HG03520 (cell line): ENCODE data around the gene HMCN2.

Source experiments
- ATAC-seq: cut with Tn5 transposase; IDR thresholded peaks from one replicate; pipeline ENCODE4 v1.9.1; 2021; ENCODE audit warnings: mild to moderate bottlenecking, moderate library complexity; ENCODE audit not compliant: unreplicated experiment

The HMCN2 gene

DNA sequence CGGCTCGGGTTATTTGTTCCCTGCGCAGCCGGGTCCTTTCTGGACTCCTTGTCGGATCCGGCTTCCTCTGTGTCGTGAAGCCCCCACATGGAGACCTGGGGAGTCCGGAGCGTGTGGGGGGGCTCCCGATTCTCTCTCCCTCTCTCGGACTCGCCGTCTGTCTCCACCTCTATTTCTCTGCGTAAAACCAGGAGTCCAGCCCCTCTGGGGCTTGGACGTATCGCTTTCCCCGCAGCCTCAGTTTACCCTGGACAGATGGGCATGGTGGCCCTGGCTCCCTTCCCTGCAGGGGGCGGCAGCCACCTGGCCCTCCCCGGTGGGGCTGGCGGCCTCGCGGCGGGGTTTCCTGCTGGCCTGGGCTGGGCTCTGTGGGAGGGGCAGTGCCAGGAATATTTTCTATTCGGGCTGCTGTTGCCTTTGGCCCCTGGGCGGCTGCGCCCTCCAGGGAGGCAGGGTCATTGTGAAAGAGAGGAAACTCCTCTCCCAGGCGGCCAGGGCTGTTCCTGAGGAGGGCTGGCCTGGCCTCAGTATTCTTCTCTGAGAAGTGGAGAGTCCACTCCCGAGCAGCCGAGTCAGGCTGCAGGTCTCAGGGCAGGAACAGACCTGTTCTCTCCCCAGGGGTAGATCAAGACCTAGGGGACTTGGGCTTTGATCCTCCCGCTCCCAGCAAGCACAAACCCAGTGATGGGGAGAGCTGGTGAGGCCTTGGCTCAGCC lies 179.9 kb downstream of the HMCN2 start:
- no peak for ATAC-seq

DNA sequence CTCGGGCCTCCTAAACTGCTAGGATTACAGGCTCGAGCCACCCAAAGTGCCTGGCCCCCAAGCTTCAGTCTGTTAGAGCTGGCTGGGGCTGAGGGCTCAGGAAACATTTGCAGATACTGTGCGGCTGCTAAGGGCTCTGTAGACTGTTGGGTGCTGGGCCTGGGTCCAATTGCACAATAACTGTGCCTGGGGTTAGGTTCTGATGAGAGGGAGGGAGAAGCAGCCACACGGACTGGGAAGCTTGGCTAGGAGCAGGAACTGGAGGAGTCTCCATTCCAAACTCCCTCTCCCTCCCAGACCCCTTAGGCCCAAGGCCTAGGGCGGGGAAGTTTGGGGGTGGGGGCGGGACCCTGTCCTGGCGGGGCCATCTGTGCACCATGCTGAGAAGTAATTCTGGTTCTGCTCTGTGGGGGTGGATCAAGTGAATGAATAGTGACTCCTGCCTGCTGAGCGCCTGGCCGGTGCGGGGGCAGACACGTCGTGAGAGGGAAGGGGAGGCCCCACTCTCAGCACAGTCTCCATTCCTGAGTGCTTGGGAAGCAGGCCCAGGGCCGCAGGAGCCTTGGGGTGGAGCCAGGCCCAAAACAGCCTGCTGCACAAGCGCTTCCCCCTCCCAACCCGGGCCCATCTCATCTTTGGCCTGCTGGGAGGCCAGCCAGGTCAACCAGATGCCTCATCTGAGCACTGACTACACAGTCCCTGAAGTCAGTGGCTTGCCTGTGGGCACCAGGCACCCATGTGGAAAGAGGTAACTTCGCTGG lies 180.7 kb downstream of the HMCN2 start:
- ATAC-seq, result no peak

DNA sequence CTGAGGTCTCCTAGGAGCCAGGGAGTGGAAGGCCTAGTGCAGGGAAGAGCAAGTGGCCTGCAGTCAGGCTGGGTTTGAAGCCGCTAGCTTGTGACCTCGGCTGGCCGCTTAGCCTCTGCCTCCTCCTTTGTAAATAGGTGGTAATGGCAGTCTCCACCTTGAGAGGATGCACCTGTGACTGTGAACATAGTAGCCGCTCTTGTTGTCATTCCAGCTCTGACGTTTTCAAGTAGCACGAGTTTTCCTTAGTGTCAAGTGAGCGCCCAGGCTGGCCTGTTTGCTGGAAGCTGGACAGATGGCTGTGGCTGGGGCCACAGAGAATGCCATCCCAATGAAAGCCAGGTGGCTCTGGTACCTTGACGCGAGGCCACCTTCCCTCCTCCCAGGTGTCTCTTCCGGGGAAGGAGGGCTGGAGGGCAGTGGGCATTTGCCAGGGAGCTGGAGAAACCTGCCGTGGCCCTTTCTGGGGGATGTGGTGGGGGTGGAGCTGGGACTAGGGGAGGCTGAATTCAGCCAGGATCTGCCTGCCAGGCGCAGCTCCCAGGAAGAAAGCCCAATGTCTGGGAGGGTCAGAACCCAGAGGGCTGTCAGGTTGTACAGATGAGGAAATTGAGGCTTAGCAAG lies 181.7 kb downstream of the HMCN2 start:
- no peak for ATAC-seq

DNA sequence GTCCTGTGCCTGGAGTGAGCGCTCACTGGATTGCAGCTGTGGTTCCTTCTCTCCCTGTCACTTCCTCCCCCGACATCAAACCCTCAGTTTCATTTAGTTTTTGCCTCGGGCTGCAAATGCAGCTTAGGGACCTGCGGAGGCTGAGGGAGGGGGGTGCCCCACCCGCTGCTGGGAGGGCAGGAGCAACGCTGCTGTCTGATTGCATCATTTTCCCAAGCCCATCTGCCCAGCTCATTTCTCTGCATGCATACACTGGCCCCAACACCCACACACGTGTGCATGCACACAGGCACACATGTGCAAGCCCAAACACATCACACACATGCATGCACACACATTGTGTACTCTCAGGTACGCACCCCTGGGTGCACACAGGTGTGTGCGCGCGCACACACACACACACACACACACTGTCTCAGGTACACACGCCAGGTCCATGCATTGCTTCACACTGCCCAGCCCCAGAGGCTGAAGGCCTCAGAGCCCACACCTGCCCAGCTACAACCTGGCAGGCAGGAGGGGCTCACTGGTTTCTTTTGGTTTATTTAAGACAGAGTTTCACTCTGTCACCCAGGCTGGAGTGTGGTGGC lies 182.6 kb downstream of the HMCN2 start:
- no peak for ATAC-seq

DNA sequence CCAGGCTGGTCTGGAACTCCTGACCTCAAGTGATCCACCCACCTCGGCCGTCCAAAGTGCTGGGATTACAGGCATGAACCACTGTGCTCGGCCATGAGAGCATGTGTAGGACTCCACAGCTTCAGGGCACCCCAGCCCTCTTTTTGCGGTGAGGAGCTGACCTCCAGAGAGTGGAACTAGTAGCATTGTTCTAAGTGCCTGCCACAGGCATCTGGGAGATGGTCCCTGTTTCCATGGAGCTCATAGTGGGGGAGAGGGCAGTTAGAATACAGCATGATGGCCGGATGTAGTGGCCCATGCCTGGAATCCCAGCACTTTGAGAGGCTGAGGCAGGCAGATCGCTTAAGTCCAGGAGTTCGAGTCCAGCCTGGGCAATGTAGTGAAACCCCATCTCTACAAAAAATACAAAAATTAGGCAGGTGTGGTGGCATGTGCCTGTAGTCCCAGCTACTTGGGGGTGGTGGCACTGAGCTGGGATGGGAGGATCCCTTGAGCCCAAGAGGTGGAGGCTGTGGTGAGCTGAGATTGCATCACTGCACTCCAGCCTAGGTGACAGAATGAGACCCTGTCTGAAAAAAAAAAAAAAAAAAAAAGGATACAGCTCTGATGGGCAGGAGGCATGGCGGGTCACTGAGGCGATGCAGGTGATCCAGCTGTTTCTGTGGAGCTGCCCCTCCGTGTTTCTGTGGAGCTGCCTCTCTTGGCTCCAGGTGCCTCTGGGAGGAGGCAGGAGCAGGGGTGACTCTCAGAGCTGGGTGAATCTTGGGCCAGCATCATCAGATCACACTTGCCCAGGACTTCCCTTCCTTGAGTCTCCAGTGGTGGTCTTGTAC lies 183.4 kb downstream of the HMCN2 start:
- ATAC-seq, result no peak

DNA sequence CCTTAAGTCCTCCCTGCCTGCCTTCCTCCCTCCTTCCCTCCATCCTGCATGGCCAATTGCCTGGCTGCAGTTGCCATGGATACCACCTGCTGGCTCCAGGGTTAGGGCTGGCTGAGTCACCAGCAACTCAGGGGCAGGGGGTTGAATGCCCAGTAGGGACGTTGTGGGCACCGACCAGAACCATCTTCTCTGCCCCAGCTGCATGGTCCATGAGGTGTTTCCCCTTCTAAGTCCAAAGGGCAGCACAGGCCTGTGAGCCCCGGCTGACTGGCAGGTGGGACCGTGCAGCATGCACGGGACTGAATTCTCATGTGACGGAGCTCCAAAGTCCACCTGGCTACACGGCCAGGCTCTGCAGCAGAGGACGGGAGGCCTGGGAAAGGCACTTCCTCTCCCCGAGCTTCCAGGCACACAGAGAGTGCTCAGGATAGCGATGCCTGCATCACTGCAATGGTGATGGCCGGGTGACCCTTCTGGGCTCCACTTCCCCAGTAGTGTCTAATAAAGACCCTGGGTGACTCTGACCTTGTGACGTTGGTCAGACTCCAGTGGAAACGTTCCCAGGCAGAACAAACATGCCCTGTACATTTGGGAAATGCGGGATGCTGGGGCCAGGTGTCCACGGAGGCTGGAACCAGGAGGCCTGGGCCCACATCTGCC lies 184.9 kb downstream of the HMCN2 start:
- no peak for ATAC-seq

DNA sequence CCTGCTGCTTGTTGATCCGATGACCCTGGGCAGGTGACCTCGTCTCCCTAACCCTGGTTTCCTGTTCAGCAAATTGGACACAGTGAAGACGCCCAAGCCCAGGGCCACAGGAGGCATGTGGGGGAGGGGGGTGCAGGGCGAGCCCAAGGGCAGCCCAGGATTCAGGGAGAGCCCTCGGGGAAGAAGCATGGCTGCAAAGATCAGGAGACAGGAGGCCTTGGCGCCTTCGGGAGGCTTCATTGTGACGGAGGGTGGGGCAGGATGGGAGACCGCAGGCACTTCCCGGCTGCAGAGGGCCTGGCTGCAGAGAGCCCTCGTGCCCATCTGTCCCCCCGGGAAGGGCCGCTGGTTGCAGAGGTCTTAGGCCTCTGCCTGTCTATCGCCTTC lies 185.4 kb downstream of the HMCN2 start:
- no peak for ATAC-seq

DNA sequence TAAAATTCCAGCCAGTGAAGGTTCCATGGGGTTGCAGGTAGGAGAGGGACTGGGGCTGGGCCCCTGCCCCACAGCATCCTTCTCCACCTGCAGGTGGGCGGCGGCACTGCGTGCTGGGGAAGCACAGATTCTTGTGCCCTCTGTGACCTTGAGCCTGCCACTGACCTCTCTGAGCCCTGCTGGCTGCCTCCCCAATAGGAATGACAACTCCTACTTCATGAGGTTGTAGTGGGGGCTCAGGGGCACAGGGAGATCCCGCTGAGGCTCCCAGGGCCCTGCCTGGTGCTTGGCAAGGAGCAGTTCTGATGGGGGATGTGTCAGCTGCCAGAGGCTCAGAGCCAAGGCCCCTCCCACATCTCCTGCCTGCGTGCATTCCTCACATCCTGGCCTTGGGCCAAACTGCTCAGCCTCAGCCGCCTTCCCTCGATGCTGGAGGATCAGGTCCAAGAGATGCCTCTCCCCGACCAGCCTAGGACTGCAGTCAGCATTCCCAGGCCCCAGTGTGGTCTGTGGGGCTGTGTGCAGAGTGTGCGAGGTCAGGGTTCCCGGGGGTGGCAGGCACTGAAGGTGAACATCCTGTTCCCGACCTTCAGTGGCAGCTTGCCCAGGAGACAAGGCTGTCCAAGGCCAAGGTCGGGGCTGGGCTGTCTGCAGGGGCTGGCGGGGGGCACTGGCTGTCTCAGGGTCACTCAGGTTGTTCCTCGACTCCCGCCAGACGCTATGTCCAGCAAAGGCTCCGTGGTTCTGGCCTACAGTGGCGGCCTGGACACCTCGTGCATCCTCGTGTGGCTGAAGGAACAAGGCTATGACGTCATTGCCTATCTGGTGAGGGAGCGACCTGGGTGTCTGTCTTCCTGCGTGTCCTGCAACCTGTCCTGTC lies 186.2 kb downstream of the HMCN2 start:
- ATAC-seq, result no peak

DNA sequence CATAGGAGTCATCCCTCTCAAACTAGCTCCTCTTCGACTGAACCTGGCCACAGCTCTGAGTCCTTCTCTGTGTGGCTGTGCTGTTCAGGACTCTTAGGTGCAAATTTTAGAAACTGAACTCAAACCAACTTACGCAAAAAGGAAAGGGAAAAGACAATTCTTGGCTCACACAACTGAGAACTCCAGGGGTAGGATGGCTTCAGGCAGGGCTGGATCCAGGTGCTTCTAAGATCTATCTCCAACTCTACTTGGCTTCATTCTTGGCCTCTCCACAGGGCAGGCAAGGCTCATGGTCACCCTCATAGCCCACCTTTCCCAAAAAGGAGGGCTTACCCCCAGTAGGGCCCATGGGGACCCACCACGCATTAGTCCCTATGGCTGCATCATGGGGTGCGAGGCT lies 187.3 kb downstream of the HMCN2 start:
- no peak for ATAC-seq

DNA sequence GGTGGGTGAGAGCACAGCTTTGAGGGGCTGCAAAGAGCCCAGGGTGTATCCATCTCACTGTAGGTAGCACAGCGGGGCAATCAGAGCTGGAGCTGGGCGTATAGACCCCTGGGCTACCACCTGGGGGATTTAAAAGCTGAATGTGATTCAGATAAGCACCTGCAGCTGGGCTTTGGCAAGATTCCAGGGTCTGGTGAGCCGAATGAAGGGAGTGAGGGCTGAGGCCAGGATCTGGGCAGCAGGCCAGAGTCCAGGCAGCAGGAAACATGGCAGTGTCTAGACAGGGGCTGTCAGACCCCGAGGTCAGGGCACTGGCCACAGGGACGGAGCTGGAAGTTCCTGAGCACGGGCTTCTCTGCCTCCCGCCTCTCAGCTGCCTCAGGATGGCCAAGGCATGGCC lies 187.9 kb downstream of the HMCN2 start:
- no peak for ATAC-seq

DNA sequence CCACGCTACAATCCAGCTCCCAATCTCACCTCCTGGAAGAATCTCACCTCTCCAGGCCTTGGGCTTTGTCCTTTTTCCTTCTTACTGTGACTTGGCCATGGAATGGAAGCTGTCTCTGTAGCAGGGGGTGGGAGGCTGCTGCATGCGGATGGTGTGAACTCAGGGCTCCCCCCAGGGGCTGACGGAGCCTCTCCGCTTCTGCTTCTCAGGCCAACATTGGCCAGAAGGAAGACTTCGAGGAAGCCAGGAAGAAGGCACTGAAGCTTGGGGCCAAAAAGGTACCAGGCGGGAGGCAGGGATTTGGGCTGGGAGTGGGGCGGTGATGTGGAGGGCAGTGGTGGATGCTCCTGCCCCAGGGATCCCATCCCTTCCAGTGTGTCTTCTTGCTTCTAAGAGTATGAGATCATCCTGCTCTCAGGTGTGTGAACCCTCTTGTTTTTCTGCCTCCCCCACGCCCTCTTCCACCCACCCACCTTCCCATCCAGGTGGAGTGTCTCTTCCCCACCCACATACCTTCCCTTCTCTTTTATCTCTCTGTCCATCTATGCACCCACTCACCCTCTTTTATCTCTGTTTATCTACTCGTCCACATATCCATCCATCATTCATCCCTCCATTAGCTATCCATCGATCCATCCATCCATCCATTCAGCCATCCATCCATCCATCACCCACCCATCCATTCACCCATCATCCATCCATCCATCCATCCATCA lies 188.7 kb downstream of the HMCN2 start:
- no peak for ATAC-seq

DNA sequence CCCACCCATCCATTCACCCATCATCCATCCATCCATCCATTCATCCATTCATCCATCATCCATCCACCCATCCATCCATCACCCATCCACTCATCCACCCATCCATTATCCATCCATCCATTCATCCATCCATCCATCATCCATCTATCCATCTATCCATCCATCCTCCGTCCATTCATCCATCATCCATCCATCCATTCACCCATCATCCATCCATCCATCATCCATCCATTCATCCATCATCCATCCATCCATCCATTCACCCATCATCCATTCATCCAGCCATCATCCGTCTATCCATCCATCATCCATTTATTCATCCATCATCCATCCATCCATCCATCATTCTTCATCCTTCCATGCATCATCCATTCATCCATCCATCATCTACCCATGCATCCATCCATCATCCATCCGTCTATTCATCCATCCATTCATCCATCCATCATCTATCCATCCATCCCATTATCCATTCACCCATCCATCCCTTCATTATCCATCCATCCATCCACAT lies 189.3 kb downstream of the HMCN2 start:
- ATAC-seq, result no peak

DNA sequence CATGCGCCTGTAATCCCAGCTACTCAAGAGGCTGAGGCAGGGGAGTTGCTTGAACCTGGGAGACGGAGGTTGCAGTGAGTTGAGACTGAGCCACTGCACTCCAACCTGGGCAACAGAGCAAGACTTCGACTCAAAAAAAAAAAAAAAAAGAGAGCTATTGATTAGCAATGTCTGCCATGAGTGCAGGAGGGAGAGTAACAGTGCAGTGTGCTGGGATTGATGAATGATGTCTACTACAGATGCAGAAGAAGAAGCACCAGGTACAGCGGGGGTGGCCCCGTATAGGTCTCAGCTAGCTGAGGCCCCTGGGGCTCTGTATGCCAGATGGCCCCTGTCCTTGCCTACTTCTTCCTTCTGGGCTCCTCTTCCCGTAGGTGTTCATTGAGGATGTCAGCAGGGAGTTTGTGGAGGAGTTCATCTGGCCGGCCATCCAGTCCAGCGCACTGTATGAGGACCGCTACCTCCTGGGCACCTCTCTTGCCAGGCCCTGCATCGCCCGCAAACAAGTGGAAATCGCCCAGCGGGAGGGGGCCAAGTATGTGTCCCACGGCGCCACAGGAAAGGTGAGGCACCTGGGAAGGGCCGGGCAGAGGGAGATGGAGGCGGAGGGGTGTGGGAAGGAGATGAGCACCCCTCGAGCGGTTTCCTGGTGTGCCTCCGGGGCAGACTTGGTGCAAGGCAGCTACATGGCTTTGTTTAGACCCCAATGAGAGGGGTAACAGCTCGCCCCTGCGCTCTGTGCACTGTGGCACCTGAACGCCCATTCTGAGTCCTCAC lies 192.7 kb downstream of the HMCN2 start:
- ATAC-seq, result no peak

DNA sequence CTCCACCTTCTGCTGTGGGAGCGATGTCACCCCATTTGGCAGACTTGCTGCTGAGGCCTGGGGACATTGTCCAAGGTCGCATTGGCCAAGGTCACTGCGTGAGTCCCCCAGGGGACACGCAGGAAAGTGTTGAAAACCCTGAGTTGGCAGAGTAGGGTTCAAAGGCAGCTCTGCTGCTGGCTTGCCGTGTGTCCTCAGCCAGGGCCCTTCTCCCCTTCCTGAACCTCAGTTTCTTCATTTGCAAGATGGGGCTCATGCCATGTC lies 193.2 kb downstream of the HMCN2 start:
- no peak for ATAC-seq

DNA sequence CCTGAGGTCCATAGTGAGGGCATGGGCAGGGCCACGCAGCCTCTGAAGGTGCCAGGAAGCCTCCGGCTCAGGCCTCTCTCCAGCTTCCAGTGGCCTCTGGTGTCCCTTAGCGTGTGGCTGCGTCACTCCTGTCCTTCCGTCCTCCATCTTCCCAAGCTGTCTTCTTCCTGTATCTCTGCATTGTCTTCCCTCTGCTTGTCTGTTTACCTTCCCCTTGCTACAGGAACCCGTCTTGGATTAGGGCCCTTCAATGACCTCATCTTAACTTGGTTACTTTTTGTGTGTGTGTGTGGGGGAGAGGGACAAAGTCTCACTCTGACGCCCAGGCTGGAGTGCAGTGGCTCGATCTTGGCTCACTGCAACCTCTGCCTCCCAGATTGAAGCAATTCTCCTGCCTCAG lies 193.6 kb downstream of the HMCN2 start:
- ATAC-seq, result no peak

DNA sequence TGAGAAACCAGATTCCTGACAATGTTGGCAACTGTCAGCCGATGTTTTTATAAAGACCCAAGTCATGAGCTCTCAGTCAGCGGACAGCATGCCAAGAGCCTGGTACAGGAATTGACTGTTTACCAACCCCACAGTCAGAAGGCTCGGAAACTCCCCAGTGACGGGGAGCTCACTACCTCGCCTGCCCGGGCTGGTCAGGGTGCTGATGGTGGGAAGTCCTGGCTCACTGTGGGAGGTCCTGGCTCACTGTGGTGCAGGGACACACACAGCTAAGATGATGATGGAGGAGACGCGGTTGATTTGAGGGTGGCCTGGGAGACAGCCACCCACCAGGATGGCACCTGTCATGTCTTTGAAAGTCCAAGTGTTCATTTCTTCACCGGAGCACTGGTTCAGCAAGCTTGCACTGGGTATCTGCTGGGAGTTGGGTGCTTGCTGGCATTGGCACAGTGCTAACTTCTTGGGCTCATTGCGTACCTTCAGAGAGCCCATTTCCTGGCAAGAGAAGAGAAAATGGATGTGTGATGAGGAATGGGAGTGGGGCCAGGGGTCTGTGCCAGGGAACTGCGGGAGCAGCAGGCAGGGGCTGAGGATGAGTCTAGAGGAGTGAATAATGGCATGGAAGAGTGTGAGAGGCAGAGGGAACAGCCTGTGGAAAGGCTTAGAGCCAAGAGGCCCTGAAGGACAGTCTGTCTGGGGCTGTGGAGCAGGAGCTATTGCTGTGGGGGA lies 194.5 kb downstream of the HMCN2 start:
- no peak for ATAC-seq

DNA sequence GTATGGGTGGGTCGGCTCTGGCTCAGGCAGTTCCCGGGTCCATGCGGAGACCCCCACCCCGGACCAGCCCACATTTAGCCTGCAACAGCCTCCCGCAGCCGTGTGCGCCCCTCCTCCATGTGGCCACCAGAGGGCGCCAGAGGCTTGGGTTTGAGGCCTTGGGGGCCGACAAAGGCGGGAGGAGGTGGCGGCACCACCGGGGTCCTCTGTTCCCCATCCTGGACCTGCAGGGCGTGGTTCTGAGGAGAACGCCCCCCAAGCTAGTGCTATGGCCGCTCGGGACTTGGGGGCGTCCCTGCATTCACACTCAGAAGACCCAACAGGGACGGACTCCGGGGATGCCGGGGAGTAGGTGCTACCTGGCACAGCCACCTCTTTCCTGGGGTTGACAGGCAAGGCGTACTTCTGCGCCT lies 195.7 kb downstream of the HMCN2 start:
- no peak for ATAC-seq
